ENCODE results near the gene COPA. TPM values are rescaled to one million over a fixed set of nuclear protein-coding genes. Genes with fewer than 3 reads are reported as not detected.

Gene COPA
- total RNA-seq, 2 experiments from 2014 or later = 145 to 146 TPM

DNA sequence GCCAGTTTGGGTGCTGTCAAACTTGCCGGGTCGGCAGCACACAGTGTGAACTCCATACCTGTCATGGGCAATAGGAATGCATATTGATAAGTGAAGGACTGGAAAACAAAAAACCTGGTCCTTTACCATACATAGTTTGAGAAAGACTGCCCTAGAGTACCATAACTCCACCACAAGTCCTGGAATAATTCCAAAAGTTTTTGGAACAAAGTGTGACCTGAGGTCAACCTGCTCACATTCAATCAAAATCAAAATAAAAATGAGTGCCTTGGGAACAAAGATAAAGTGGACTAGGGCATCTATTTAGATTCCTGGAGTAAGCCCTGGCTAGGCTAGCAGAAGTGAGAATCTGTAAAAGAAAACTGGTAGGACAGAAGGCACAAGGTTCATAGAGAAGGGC is 65.7 kb downstream of the COPA start:
- H3K27ac Mint-ChIP-seq = no peak overlapping the region
- H3K4me3 Mint-ChIP-seq = no peak overlapping the region
- ChIA-PET POLR2A (interaction anchor here (5.2 kb wide), 1 partner anchor 7 kb away, joined by 28 read pairs; the partner anchor contains the start of gene PEX19), CTCF (interaction anchor here (1.4 to 2.3 kb wide), 2 partner anchors 13 to 14 kb away, joined by 5 to 11 read pairs; no protein-coding TSS in a partner anchor)
- no peaks in the 10 kb centered on the region for H3K9me3 Mint-ChIP-seq
- no peaks in the 10 kb centered on the region for H3K27me3 Mint-ChIP-seq
- H3K36me3 Mint-ChIP-seq (ENCODE audit: low read depth) = peaks cover 39% of the 10 kb centered on the region
- H3K4me1 Mint-ChIP-seq = no peaks in the 10 kb centered on the region
- DNase-seq = no peak

DNA sequence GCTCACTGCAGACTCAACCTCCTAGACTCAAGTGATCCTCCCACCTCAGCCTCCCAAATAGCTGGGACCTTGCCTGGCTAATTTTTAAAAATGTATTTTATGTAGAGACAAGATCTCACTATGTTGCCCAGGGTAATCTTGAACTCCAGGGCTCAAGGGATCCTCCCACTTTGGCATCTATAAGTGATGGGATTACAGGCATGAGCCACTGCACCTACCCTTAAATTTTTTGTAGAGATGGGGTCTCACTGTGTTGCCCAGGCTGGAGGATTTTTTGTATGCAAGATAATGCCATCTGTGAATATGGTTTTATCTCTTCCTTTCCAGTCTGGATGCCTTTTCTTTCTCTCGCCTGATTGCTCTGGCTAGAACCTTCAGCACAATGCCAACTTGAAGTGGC is 72.0 kb downstream of the COPA start:
- no peaks in the 10 kb centered on the region for H3K27me3 Mint-ChIP-seq
- H3K4me3 Mint-ChIP-seq = no peak overlapping the region
- DNase-seq = no peak
- H3K9me3 Mint-ChIP-seq = no peaks in the 10 kb centered on the region
- ChIA-PET CTCF (interaction anchor here (1.0 to 2.7 kb wide), 2 partner anchors 21 to 27 kb away, joined by 3 to 10 read pairs; no protein-coding TSS in a partner anchor), POLR2A (interaction anchor here (0.9 to 1.0 kb wide), 2 partner anchors 8 to 13 kb away, joined by 3 read pairs; partner anchors contain the start of gene DCAF8)
- no peak overlapping the region for H3K27ac Mint-ChIP-seq
- no peaks in the 10 kb centered on the region for H3K4me1 Mint-ChIP-seq
- no peaks in the 10 kb centered on the region for H3K36me3 Mint-ChIP-seq (ENCODE audit: low read depth)

GRCh38 chr1:160267284-160267991 is 75.6 kb downstream of the COPA start:
- CTCF ChIA-PET = interaction anchor here (0.6 to 3.4 kb wide), 3 partner anchors 15 to 24 kb away, joined by 3 to 15 read pairs (median 6); partner anchors contain the start of gene PEX19
- POLR2A ChIA-PET = interaction anchor here (2.3 kb wide), 1 partner anchor 14 kb away, joined by 5 read pairs; no protein-coding TSS in a partner anchor
- no peak for DNase-seq

DNA sequence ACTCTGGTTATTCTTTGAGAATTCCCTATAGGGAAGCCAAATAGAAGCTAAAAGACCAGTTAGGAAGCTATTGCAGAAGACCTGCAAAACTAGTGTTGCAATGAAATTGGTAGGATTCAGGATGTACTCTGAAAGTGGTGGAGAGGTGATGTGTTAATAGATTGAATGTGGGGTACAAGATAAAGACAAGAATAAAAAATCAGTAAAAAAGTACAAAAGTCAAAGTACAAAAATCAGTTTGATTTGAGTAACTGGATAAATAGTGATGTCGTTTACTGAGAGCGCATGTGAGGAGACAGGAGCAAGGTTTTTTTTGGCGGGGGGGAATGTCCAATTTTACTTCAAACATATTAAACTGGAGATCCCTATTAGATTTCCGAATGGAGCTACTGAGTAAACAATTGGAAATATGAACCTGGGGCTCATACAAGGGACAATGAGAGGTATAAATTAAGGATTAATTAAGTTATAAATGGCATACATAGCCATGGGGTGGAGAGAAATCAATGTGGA is 78.2 kb downstream of the COPA start:
- DNase-seq = no peak
- H3K27me3 Mint-ChIP-seq = no peaks in the 10 kb centered on the region
- no peak overlapping the region for H3K27ac Mint-ChIP-seq
- no peaks in the 10 kb centered on the region for H3K9me3 Mint-ChIP-seq
- H3K4me3 Mint-ChIP-seq = no peak overlapping the region
- ChIA-PET POLR2A (interaction anchor here (2.3 to 4.7 kb wide), 4 partner anchors 12 to 59 kb away, joined by 5 to 89 read pairs (median 22); partner anchors contain the start of genes PEA15 and PEX19), CTCF (interaction anchor here (0.8 to 5.0 kb wide), 4 partner anchors 13 to 27 kb away, joined by 3 to 35 read pairs (median 17); partner anchors contain the start of gene PEX19)
- peaks cover 31% of the 10 kb centered on the region for H3K4me1 Mint-ChIP-seq
- peaks cover 12% of the 10 kb centered on the region for H3K36me3 Mint-ChIP-seq (ENCODE audit: low read depth)

More at GRCh38 chr1:160267284-160267991, 75.6 kb downstream of the COPA start:
- no peaks in the 10 kb centered on the region for H3K36me3 Mint-ChIP-seq (ENCODE audit: low read depth)
- no peak overlapping the region for H3K4me3 Mint-ChIP-seq
- H3K9me3 Mint-ChIP-seq = no peaks in the 10 kb centered on the region
- no peaks in the 10 kb centered on the region for H3K27me3 Mint-ChIP-seq
- peaks cover 16% of the 10 kb centered on the region for H3K4me1 Mint-ChIP-seq
- no peak overlapping the region for H3K27ac Mint-ChIP-seq

GRCh38 chr1:160261893-160262794 is 80.9 kb downstream of the COPA start, which contains the start of gene DCAF8:
Gene DCAF8 (minus strand): TSS chr1:160262549. CDS start chr1:160244008, 18,541 bp downstream.
- CTCF ChIA-PET = interaction anchor here (0.6 to 5.0 kb wide), 12 partner anchors 8 to 341 kb away, joined by 3 to 42 read pairs (median 6); partner anchors contain the start of genes NCSTN and PEX19
- H3K27ac Mint-ChIP-seq = peak within 1 kb of the TSS; percentile 99
- DNase-seq = peak; percentile 98
- H3K4me3 Mint-ChIP-seq = peak within 1 kb of the TSS; percentile 92
- H3K9me3 Mint-ChIP-seq = no peaks in the 10 kb centered on the region
- peaks cover 21% of the 10 kb centered on the region for H3K36me3 Mint-ChIP-seq (ENCODE audit: low read depth)
- no peaks in the 10 kb centered on the region for H3K27me3 Mint-ChIP-seq
- peaks cover 51% of the 10 kb centered on the region for H3K4me1 Mint-ChIP-seq
- POLR2A ChIA-PET = interaction anchor here (0.6 to 4.7 kb wide), 37 partner anchors 8 to 1253 kb away, joined by 3 to 89 read pairs (median 4); partner anchors contain the start of genes AIM2, ARHGAP30, COPA and IFI16

GRCh38 chr1:160261556-160261892 is 81.5 kb downstream of the COPA start:
- H3K4me1 Mint-ChIP-seq = peaks cover 54% of the 10 kb centered on the region
- H3K9me3 Mint-ChIP-seq = no peaks in the 10 kb centered on the region
- H3K36me3 Mint-ChIP-seq (ENCODE audit: low read depth) = peaks cover 21% of the 10 kb centered on the region
- peak overlapping the region; percentile 99 for H3K27ac Mint-ChIP-seq
- peak; percentile 79 for DNase-seq
- H3K4me3 Mint-ChIP-seq = peak overlapping the region; percentile 92
- H3K27me3 Mint-ChIP-seq = no peaks in the 10 kb centered on the region
- POLR2A ChIA-PET = interaction anchor here (0.7 to 4.7 kb wide), 21 partner anchors 10 to 1252 kb away, joined by 3 to 89 read pairs (median 5); partner anchors contain the start of genes COPA, IFI16, IGSF8 and NCSTN
- CTCF ChIA-PET = interaction anchor here (0.5 to 5.0 kb wide), 6 partner anchors 9 to 184 kb away, joined by 3 to 42 read pairs (median 7); partner anchors contain the start of gene NCSTN

DNA sequence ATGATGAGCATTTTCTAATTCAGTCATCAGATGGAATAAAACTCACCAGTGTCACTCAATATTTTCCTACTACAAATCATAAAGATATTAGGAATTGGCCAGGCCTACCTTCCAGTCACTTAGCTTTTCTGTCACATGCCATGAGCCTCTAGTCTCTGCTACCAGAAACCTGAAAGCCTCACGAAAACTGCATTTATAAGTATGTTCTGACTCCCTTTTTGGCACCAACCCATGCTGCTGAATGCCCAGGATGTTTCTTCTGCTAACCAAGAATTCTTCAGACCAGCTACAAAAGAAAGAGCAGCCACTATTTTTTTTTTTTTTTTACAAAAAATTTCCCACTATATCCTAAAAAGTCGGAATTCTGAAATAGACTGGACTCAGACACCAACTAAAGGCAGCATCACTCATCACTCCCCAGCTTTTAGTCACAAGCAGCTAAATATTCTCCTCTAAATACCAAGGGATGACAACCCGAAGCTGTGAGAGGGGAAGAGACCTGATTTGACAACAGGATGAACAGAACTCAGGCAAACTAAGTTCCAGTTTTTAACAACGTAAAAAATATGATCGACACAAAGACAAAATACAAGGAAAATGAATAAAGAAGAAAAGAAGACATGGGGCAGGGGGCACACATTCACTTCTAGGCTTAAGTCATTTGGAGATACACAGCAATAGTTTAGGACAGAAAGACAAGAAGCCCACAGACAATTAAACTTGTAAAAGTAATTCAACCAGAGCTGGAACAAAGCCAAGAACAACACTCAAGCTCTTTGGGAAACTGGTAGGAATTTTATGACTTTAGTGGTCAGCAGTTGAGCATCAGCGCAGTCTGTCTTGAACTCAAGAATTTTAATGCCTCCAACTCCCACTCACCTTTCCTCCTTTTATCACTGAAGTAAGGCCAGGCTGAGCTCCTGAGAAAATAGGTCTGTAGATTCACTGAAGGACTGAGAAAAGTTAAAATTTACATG is 82.4 kb downstream of the COPA start:
- peak overlapping the region; percentile 92 for H3K4me3 Mint-ChIP-seq
- H3K9me3 Mint-ChIP-seq = no peaks in the 10 kb centered on the region
- ChIA-PET CTCF (interaction anchor here (0.5 to 5.0 kb wide), 9 partner anchors 8 to 183 kb away, joined by 3 to 42 read pairs (median 4); partner anchors contain the start of gene NCSTN), POLR2A (interaction anchor here (0.6 to 4.7 kb wide), 19 partner anchors 9 to 339 kb away, joined by 3 to 89 read pairs (median 5); partner anchors contain the start of genes COPA, IGSF8, NCSTN and PEX19)
- H3K27me3 Mint-ChIP-seq = no peaks in the 10 kb centered on the region
- no peak for DNase-seq
- peaks cover 21% of the 10 kb centered on the region for H3K36me3 Mint-ChIP-seq (ENCODE audit: low read depth)
- H3K4me1 Mint-ChIP-seq = peaks cover 55% of the 10 kb centered on the region
- H3K27ac Mint-ChIP-seq = peak overlapping the region; percentile 99

DNA sequence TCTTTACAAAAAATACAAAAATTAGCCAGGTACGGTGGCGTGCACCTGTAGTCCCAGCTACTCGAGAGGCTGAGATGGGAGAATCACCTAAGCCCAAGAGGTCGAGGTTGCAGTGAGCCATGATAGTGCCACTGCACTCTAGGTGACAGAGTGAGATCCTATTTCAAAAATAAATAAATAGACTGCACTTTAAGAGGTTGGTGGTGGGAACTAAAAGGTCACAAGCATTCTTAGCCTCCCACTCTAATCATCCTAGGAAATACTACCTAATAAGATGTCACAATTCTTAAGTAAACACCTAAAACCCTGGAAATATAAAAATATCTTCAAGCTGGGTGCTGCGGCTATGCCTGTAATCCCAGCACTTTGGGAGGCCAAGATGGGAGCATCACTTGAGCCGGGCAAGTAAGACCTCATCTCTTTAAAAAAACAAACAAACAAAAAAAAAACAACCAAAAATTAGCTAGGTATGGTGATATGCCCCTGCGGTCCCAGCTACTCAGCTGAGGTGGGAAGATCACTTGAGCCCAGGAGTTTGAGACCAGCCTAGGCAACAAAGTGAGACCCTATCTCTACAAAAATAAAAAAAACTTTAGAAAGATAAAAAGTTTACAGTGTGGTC is 84.8 kb downstream of the COPA start:
- Mint-ChIP-seq H3K4me1 (peaks cover 43% of the 10 kb centered on the region), H3K27ac (no peak overlapping the region), H3K36me3 (ENCODE audit: low read depth) (peaks cover 29% of the 10 kb centered on the region), H3K9me3 (no peaks in the 10 kb centered on the region), H3K4me3 (no peak overlapping the region), H3K27me3 (no peaks in the 10 kb centered on the region)
- POLR2A ChIA-PET = no interaction called here
- CTCF ChIA-PET = no interaction called here
- DNase-seq = no peak

- Mint-ChIP-seq H3K4me1 (peaks cover 39% of the 10 kb centered on the region), H3K27ac (no peak overlapping the region), H3K36me3 (ENCODE audit: low read depth) (peaks cover 31% of the 10 kb centered on the region), H3K27me3 (no peaks in the 10 kb centered on the region), H3K9me3 (no peaks in the 10 kb centered on the region), H3K4me3 (no peak overlapping the region)
- DNase-seq = no peak
- ChIA-PET CTCF (interaction anchor here (1.0 to 1.5 kb wide), 3 partner anchors 34 to 172 kb away, joined by 3 to 8 read pairs (median 6); no protein-coding TSS in a partner anchor), POLR2A (interaction anchor here (1.4 to 1.5 kb wide), 2 partner anchors 27 to 52 kb away, joined by 3 to 4 read pairs; partner anchors contain the start of genes PEA15 and PEX19)
Observed at GRCh38 chr1:160257411-160258015, 85.5 kb downstream of the COPA start.

DNA sequence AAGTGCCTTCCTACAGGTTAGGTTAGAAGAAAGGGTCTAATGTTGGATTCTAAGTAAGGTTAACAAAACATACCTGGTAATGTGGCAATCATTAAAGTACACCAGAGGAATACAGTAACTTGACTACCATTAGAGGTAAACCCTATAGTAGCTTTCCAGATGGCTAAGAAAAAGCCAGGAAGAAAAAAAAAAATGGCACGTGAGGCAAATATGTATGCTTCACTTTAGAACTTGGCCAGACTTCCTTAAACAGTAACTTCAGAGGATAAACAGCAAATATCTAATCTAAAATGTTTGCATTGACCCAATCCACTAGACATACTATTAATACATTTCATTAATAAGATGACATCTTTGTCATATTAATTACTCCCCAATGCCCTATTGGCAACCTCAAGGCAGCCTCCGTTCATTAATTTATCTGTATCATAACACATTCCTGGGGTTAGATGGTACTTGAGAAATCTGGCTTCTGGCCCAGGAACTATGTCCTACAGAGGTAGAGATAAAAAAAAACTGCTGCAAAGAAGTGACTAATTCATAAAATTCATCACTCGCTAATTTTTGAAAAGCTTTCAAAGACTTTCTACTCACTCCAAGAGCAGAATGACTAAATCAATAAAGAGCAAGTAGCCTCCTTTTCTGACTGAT is 86.5 kb downstream of the COPA start:
- no peak for DNase-seq
- Mint-ChIP-seq H3K4me1 (peaks cover 41% of the 10 kb centered on the region), H3K36me3 (ENCODE audit: low read depth) (peaks cover 35% of the 10 kb centered on the region), H3K27ac (no peak overlapping the region), H3K9me3 (no peaks in the 10 kb centered on the region), H3K4me3 (no peak overlapping the region), H3K27me3 (no peaks in the 10 kb centered on the region)
- POLR2A ChIA-PET = interaction anchor here (1.4 to 1.5 kb wide), 2 partner anchors 28 to 51 kb away, joined by 3 to 4 read pairs; partner anchors contain the start of genes PEA15 and PEX19
- CTCF ChIA-PET = interaction anchor here (0.7 to 1.5 kb wide), 4 partner anchors 35 to 392 kb away, joined by 3 to 8 read pairs (median 4); no protein-coding TSS in a partner anchor

Measured in activated CD4-positive, alpha-beta memory T cell treated with anti-CD3 and anti-CD28 coated beads, Interleukin-2, amount 10 ng/mL, durations not matched to agents 7 days and 5 days (primary cell).